GM19035 (cell line): ENCODE measurements around the gene CCDC146.

ENCODE experiments used
- ATAC-seq: cut with Tn5 transposase; IDR thresholded peaks from one replicate; pipeline ENCODE4 v1.9.1; 2021; ENCODE audit not compliant: unreplicated experiment

CCDC146 gene

GRCh38 chr7:77282897-77283296 lies 160.5 kb downstream of the CCDC146 start:
- ATAC-seq = no peak

- ATAC-seq = no peak
Observed at GRCh38 chr7:77284005-77284404, 161.6 kb downstream of the CCDC146 start.

GRCh38 chr7:77284616-77285015 lies 162.2 kb downstream of the CCDC146 start:
- ATAC-seq = no peak

GRCh38 chr7:77288676-77289320 lies 166.4 kb downstream of the CCDC146 start:
- ATAC-seq = no peak

GRCh38 chr7:77289387-77289786 lies 167.0 kb downstream of the CCDC146 start:
- ATAC-seq = no peak

GRCh38 chr7:77290425-77290824 lies 168.0 kb downstream of the CCDC146 start:
- no peak for ATAC-seq

DNA sequence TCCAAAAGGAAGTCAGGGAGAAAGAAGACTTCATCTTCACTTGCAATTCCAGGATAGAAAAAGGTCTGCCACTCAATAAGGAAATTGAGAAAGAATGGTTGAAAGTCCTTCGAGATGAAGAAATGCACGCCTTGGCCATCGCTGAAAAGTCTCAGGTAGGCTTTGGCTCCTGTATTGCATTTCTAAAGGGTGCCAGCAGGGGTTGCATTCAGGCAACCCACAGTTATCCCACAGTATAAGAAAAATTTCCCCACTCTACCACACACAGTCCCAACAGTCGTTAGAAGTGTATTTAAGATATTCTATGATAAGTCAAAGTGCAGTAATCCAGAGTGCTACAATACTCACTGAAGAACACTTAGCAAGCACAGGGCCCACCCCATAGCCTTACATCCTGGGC lies 170.6 kb downstream of the CCDC146 start:
- no peak for ATAC-seq

DNA sequence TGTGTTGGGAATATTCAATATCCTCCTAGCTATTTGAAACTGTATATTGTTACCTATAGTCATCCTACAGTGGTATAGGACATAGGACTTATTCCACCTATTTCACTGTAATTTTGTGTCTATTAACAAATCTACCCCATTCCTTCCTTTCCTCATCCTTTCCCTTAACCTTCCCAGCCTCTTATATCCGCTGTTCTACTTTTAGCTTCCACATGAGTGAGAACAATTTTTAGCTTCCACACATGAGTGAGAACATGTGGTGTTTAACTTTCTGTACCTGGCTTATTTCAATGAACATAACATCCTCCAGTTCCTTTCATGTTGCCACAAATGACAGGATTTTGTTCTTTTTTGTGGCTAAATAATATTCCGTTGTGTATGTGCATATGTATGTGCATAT lies 173.1 kb downstream of the CCDC146 start:
- no peak for ATAC-seq

GRCh38 chr7:77306231-77307067 lies 184.0 kb downstream of the CCDC146 start:
- no peak for ATAC-seq

- no peak for ATAC-seq
Observed at GRCh38 chr7:77308792-77309191, 186.4 kb downstream of the CCDC146 start.

DNA sequence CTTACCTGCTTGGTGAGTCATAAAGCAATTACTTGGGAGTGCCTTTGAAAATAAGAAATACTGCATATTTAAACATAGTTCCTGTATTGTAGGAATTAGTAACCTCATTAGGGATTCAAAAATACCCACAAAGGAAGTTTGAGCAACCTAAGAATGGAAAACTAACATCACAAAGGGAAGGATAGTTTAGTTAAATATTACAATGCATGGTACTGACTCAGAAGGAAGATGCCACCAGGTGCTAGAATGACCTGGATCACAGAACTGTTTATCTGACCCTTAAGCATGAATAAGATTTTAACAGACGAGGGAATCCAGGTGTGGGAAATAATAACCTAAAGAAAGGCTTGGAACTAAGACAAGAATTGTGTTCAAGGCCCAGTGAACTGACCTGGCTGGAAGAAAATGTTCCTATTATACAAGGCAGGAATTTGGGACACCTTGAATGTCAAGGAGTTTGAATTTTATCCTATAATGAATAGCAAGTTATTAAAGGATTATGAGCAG lies 187.4 kb downstream of the CCDC146 start:
- no peak for ATAC-seq

- ATAC-seq = no peak
Observed at GRCh38 chr7:77310982-77311381, 188.6 kb downstream of the CCDC146 start.

GRCh38 chr7:77313085-77313484 lies 190.7 kb downstream of the CCDC146 start:
- no peak for ATAC-seq

DNA sequence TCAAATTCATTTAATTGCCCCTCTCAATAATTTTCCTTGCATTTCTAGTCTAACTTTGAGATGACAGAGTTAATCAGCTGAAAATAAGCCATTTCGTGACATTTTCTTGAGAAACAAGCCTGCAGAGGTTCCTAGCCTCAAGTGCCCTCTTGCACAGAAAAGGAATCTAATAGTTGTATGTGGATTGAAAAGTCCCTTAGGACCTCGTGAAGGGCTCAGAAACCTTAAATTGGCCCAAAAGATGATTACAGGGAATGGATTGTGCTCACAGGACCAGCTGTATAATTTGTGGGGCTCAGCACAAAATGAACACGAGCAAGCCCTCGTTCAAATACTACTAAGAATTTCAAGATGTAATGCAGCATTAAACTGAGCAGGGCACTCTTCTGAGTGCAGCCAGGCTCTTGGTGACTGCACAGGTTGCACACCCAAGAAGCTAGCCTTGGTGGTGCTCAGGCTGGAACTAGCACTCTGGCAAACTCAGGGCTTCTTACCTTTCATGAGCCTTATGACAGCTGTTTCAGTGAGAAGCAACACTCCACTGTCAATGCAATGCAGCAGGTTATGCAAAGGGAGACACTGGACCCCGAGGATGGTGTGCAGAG lies 191.6 kb downstream of the CCDC146 start:
- ATAC-seq = no peak

- no peak for ATAC-seq
Observed at GRCh38 chr7:77315182-77315591, 192.8 kb downstream of the CCDC146 start.

DNA sequence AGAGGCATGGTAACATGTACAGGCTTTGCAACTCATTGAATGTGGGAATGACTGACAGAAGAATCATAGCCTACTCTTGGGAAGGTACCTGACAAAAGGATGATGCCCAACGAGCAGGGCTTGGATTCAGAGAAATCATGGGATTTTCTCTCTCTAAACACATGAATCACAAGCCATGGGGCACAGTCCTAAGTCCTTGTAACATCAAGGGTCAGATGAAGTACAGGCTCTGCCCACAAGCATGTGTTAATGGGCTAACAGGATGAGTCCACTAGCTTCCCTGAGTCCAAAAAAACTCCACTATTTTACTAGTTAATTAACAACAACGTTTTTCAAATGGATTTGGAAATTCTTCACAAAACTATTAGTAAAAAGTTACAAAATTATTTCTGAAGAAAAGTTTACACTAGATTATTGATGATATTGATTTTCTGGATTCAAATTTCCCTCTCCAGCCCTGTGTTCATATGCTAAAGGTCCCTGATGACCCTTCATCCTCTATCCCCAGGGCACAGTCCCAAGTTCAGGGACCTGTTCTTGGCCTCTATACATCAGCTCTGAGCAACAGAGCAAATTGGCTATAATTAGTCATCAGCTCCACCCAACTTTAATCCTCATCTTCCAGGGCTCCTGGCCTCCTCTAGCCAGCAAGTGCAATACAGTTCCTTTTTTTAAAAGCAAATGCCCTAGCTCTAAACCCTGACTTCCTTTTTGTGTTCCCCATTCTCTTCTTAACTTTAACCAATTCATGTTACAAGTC lies 194.0 kb downstream of the CCDC146 start:
- ATAC-seq = no peak

- ATAC-seq = no peak
Observed at GRCh38 chr7:77318019-77318418, 195.6 kb downstream of the CCDC146 start.

DNA sequence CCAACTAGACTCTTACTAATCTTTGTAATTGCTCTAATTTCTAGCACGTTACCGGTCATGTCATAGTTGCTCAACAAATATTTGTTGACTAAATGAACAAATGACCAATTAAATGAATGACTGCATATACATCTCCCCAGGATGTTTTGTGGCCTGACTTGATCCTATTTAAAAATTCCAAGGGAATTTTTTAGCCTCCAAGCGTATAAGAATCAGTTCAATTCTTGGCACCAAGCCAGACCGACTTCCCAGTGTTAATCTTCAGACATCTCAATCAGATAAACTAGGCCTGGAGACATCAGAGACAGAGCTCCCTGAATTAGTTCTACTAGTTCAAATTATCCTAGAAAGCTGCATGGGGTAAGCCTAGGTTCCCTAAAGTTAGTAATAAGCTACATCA lies 197.7 kb downstream of the CCDC146 start:
- no peak for ATAC-seq

DNA sequence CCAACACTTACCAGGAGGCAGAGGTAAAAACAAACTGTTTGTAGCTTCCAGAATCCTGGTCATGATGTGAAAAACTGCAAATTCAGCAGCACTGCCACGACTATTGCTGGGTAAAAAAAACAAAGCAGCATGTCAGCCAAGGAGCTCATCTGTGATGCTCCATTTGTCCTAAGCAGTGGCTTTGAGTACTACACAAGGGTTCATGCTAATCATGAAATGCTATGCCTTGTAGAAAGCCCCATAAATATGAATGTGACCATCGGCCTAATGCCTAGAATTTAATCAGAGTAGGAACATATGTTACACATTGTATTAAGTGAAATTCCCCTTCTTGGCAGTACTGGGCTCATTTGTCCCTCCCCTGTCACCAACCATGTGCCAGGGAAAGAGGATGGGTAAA lies 198.3 kb downstream of the CCDC146 start:
- ATAC-seq = no peak

DNA sequence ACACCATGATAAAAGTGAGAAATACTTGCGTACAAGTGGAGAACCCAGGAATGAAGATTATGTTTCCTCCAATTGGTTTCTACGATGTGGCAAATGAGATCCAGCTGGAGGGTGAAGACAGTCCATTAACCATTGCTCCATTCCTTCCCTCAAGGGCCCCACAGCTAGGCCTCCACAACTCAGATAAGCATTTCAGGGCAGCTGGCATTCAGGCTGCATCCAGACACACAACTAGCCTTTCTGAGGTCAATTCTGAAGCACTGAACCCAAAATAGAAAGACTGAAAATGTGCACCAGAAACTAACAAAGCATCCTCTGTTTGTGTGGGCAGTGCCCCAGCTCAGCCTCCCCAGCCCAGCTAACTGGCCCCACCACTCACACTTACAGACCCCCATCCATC lies 198.9 kb downstream of the CCDC146 start:
- ATAC-seq = no peak

DNA sequence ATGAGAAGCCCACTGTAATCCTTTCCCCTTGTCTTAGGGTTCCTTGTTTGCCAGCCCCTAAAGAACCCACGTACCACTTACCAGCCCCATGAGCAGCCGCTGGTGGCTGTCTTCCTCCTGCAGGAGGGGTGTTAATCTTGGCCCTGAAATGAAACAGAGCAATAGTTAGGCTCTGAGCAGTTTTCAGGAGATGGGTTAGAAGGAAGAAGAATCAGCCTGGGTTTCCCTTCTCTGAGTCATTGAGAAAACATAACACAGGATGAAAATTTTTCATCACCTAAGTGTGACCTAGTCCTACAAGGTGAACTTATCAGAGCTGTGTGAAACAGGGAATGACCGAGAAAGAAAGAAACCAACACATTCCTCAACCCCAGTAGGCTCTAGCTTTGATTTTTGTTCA lies 203.7 kb downstream of the CCDC146 start:
- ATAC-seq = no peak
